K562 (cell line): ENCODE results near the gene TRIM44. TPM values are rescaled to one million over a fixed set of nuclear protein-coding genes. Genes with fewer than 3 reads are reported as not detected.

ENCODE experiments used
- CAMTA2 ChIP-seq: fragments of 250-450 bp; sonication (Bioruptor Pico); conservative IDR thresholded peaks from 2 replicates; pipeline ENCODE4 v1.5.1; 2022
- ETV6 ChIP-seq, 3 experiments: fragments of 150-350 bp in 1 of 3; sonication (generic) in 1 of 3; formaldehyde crosslinking in 1 of 3; IDR thresholded peaks; 2 replicates each; pipeline versions ENCODE4 v1.6.1 to v1.8.0; 2014 to 2022; ENCODE audit warnings: borderline replicate concordance in 2 of 3, low read depth in 2 of 3, antibody characterized with exemption in 1 of 3, low read length in 1 of 3, mild to moderate bottlenecking in 1 of 3, missing genetic modification reagents in 1 of 3
- GATAD2A ChIP-seq: fragments of 450-650 bp; IDR thresholded peaks from 2 replicates; pipeline ENCODE4 v1.6.1; 2017
- GATAD2B ChIP-seq: fragments of 450-650 bp; IDR thresholded peaks from 2 replicates; pipeline ENCODE4 v1.6.1; 2017; ENCODE audit warnings: mild to moderate bottlenecking, borderline replicate concordance
- HDGF ChIP-seq: fragments of 450-650 bp; IDR thresholded peaks from 2 replicates; pipeline ENCODE4 v1.6.1; 2016
- ILK ChIP-seq: fragments of 450-650 bp; IDR thresholded peaks from 2 replicates; pipeline ENCODE4 v1.6.1; 2016; ENCODE audit warnings: missing genetic modification characterization, low read depth, mild to moderate bottlenecking, missing compliant biosample characterization, moderate library complexity, borderline replicate concordance
- MAFG ChIP-seq: fragments of 450-650 bp; conservative IDR thresholded peaks from 2 replicates; pipeline ENCODE4 v1.6.1; 2016; ENCODE audit warnings: missing genetic modification characterization, missing compliant biosample characterization
- REST ChIP-seq, 2 experiments: fragments of 450-650 bp; formaldehyde crosslinking in 1 of 2; IDR thresholded peaks; 2 replicates each; pipeline versions ENCODE4 v1.4.0 to v1.6.1; 2014 to 2020; ENCODE audit warnings: mild to moderate bottlenecking in 2 of 2, borderline replicate concordance in 1 of 2, low read depth in 1 of 2
- TBL1XR1 ChIP-seq, 2 experiments: IDR thresholded peaks; 2 replicates each; pipeline ENCODE4 v1.6.1; 2012; ENCODE audit warnings: improper control_type of control experiment in 2 of 2, low read length in 2 of 2, mild to moderate bottlenecking in 1 of 2
- TCF7L2 ChIP-seq: fragments of 150-350 bp; IDR thresholded peaks from 2 replicates; pipeline ENCODE4 v1.6.1; 2016; ENCODE audit warnings: low read depth, mild to moderate bottlenecking, low read length, moderate library complexity
- THRB ChIP-seq: fragments of 450-650 bp; formaldehyde crosslinking; conservative IDR thresholded peaks from 2 replicates; pipeline ENCODE4 v1.4.0; 2022; ENCODE audit warnings: mild to moderate bottlenecking, missing genetic modification characterization
- U2AF1 ChIP-seq: fragments of 200-400 bp; formaldehyde crosslinking; optimal IDR thresholded peaks from 2 replicates; pipeline ENCODE3; 2017; ENCODE audit warnings: mild to moderate bottlenecking, low read depth, low read length, moderate library complexity
- U2AF2 ChIP-seq: fragments of 200-400 bp; formaldehyde crosslinking; optimal IDR thresholded peaks from 2 replicates; pipeline ENCODE3; 2017; ENCODE audit warnings: low read depth, mild to moderate bottlenecking, low read length
- ZBTB1 ChIP-seq: sonication (generic); formaldehyde crosslinking; IDR thresholded peaks from 2 replicates; pipeline ENCODE4 v1.8.1; 2023; ENCODE audit warnings: missing genetic modification reagents, low read depth, mild to moderate bottlenecking, borderline replicate concordance
- ZFP1 ChIP-seq: fragments of 450-650 bp; formaldehyde crosslinking; IDR thresholded peaks from 2 replicates; pipeline ENCODE4 v1.4.0; 2020; ENCODE audit warnings: mild to moderate bottlenecking, mixed read lengths
- ZNF239 ChIP-seq: fragments of 250-450 bp; sonication (Bioruptor Pico); IDR thresholded peaks from 2 replicates; pipeline ENCODE4 v1.4.0; 2020; ENCODE audit warnings: mild to moderate bottlenecking
- ZNF57 ChIP-seq: fragments of 450-650 bp; formaldehyde crosslinking; IDR thresholded peaks from 2 replicates; pipeline ENCODE4 v1.4.0; 2020; ENCODE audit warnings: mild to moderate bottlenecking, moderate library complexity
- polyA plus RNA-seq, 8 experiments: library from polyadenylated mRNA; depleted of rRNA in 4 of 8; stranded (reverse) in 5 of 8; unstranded in 3 of 8; fragments of >200 nt; fragmentation: Nextera tagmentation in 2 of 8; fragmentation: Illumina TruSeq in 1 of 8; extraction: Ambion mirVana in 2 of 8; extraction: Trizol in 1 of 8; gene quantifications; 2 replicates each; pipeline versions ENCODE4 v1.2.1 to v1.2.3, GENCODE V29; 2011 to 2014; ENCODE audit warnings: inconsistent platforms in 1 of 8, missing spikeins in 1 of 8
- total RNA-seq, 7 experiments: library from RNA; depleted of rRNA in 6 of 7; stranded (reverse); fragments of >200 nt in 6 of 7; fragmentation: Illumina TruSeq in 2 of 7; extraction: Trizol in 2 of 7; gene quantifications; 2 replicates each; pipeline versions ENCODE4 v1.2.1 to v1.2.3, GENCODE V29; 2011 to 2021; ENCODE audit warnings: low replicate concordance in 1 of 7
- TF ChIP-seq, protein P1 (sequence below): fragments of 150-350 bp; conservative IDR thresholded peaks from 2 replicates; pipeline ENCODE4 v1.6.1; 2014; ENCODE audit warnings: low read length

TRIM44 gene
- total and polyA plus RNA-seq, 9 of the 15 experiments (the other 6 are each of a cell fraction or from before 2014, with no cell fraction given), result 8.3 to 105 (median 37.2) TPM

DNA sequence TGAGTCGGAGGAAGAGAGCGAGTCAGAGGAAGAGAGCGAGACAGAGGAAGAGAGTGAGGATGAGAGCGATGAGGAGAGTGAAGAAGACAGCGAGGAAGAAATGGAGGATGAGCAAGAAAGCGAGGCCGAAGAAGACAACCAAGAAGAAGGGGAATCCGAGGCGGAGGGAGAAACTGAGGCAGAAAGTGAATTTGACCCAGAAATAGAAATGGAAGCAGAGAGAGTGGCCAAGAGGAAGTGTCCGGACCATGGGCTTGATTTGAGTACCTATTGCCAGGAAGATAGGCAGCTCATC, 780 bp downstream of the TRIM44 start (continued):
- peak; percentile 77; the same call in 1 of the 2 replicates for TF ChIP-seq THRB (CRISPR knock-in tag)
- no peak for TF ChIP-seq U2AF1
- TF ChIP-seq ZBTB1 (CRISPR knock-in tag), result no peak
- TF ChIP-seq CAMTA2 (CRISPR knock-in tag), result no peak
- no peak for TF ChIP-seq ILK (tag)
- no peak for TF ChIP-seq MAFG (tag)
- no peak for TF ChIP-seq ZNF57 (CRISPR knock-in tag)
- no peak for TF ChIP-seq GATAD2B
- TF ChIP-seq ZFP1 (CRISPR knock-in tag), result no peak
- no peak for TF ChIP-seq U2AF2
- peak; percentile 97; the same call in 1 of the 2 replicates for TF ChIP-seq HDGF
- TF ChIP-seq TBL1XR1 (IDR thresholded peaks at IDR 0.05; ENCODE audit: low read length in 2 of 2), result no peak
- TF ChIP-seq REST (IDR thresholded peaks at IDR 0.05; ENCODE audit: borderline replicate concordance), result no peak
- TF ChIP-seq REST (CRISPR knock-in tag; IDR thresholded peaks at IDR 0.05; ENCODE audit: low read depth), result no peak
- no peak for TF ChIP-seq TCF7L2
- TF ChIP-seq GATAD2A, result 0 out of 2 replicates have a peak, but pooled peaks have one; percentile 6
- TF ChIP-seq, protein P1, sequence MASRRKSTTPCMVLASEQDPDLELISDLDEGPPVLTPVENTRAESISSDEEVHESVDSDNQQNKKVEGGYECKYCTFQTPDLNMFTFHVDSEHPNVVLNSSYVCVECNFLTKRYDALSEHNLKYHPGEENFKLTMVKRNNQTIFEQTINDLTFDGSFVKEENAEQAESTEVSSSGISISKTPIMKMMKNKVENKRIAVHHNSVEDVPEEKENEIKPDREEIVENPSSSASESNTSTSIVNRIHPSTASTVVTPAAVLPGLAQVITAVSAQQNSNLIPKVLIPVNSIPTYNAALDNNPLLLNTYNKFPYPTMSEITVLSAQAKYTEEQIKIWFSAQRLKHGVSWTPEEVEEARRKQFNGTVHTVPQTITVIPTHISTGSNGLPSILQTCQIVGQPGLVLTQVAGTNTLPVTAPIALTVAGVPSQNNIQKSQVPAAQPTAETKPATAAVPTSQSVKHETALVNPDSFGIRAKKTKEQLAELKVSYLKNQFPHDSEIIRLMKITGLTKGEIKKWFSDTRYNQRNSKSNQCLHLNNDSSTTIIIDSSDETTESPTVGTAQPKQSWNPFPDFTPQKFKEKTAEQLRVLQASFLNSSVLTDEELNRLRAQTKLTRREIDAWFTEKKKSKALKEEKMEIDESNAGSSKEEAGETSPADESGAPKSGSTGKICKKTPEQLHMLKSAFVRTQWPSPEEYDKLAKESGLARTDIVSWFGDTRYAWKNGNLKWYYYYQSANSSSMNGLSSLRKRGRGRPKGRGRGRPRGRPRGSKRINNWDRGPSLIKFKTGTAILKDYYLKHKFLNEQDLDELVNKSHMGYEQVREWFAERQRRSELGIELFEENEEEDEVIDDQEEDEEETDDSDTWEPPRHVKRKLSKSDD, result no peak
- TF ChIP-seq ZNF239, result no peak
- TF ChIP-seq ETV6 (IDR thresholded peaks at IDR 0.05; ENCODE audit: borderline replicate concordance in 1 of 2, low read depth in 2 of 2, low read length in 1 of 2), result no peak
- no peak for TF ChIP-seq ETV6 (CRISPR knock-in tag; IDR thresholded peaks at IDR 0.05; ENCODE audit: borderline replicate concordance)
